Measurements from ENCODE around the gene NTNG2.

DNA sequence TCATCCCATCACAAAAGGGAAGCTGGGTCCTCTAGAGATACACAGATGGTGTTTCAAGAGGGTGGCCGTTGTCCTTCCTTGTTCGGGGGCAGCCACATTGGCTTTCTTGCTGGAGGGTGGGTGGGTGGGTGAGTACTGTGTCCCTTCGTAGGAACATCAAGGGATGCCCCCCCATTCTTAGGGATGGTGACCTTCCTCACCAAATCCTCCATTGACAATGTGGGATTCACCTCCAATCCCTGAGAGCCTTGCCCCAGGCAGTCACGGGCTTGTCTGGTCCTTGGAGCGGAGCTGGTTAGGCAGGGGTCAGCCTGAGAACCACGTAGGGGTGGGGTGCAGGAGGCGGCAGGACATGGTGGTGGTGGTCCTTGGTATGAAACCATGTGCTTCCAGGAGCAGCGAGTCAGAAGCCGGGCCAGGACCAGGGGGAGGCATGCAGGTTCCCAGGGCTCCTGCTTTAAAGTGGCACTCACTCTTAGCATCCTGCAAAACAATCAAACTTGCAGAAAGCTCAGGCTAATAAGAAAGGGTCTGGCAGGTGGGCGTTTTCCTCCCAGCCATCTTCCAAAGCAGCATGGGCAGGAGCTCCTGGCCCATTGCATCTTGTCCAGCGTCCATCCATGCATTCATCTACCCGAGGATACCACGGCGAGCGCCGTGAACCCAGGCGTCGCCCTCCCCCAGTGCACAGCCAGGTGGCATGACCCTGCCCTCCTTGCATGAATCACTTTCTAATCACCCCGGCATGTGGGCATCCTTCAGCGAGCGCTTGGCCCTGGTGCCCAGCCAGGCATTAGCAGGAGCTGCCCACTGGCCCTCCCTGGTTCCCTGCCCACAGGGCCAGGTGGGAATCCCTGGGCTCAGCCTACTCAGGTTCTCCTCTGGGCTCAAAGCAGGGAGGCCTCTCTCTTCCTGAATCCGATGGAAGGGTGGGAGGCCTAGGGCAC is 76.4 kb downstream of the NTNG2 start:
- TF ChIP-seq POLR2A (IDR thresholded peaks at IDR 0.05) = no peak
- TF ChIP-seq, protein P1, sequence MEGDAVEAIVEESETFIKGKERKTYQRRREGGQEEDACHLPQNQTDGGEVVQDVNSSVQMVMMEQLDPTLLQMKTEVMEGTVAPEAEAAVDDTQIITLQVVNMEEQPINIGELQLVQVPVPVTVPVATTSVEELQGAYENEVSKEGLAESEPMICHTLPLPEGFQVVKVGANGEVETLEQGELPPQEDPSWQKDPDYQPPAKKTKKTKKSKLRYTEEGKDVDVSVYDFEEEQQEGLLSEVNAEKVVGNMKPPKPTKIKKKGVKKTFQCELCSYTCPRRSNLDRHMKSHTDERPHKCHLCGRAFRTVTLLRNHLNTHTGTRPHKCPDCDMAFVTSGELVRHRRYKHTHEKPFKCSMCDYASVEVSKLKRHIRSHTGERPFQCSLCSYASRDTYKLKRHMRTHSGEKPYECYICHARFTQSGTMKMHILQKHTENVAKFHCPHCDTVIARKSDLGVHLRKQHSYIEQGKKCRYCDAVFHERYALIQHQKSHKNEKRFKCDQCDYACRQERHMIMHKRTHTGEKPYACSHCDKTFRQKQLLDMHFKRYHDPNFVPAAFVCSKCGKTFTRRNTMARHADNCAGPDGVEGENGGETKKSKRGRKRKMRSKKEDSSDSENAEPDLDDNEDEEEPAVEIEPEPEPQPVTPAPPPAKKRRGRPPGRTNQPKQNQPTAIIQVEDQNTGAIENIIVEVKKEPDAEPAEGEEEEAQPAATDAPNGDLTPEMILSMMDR (IDR thresholded peaks at IDR 0.05) = no peak
